AG09319 (cell line): ENCODE measurements around the gene RBSN.

Experiments
- DNase-seq: peaks from one replicate; pipeline ENCODE4 v3.0.0-alpha.2; 2010; ENCODE audit warnings: low read depth; ENCODE audit errors: extremely low read depth
- TF ChIP-seq, protein P1 (sequence below): IDR thresholded peaks from 2 replicates; pipeline ENCODE4 v1.5.1; 2011; ENCODE audit warnings: low read depth, mild to moderate bottlenecking, inconsistent platforms, low read length, moderate library complexity

RBSN gene

DNA sequence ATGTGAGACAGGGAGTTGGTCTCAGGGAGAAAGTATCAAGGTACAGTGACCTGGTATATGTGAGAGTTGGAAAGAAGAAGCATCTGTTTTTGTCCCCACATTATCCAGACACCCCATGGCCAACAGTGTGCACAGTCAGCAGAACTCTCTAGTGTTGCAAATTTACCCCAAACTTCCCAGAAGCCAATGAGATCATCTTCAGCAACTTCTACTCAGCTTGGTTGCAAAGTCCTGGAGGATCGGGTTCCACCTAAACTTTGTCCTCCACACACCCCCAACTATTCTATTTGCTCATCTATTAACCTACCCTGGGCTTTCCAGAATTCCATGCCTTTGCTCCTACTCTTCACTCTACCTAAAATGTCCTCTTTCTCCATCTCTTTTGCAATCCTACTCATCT is 15.7 kb downstream of the RBSN start:
- no peak for DNase-seq
- TF ChIP-seq, protein P1, sequence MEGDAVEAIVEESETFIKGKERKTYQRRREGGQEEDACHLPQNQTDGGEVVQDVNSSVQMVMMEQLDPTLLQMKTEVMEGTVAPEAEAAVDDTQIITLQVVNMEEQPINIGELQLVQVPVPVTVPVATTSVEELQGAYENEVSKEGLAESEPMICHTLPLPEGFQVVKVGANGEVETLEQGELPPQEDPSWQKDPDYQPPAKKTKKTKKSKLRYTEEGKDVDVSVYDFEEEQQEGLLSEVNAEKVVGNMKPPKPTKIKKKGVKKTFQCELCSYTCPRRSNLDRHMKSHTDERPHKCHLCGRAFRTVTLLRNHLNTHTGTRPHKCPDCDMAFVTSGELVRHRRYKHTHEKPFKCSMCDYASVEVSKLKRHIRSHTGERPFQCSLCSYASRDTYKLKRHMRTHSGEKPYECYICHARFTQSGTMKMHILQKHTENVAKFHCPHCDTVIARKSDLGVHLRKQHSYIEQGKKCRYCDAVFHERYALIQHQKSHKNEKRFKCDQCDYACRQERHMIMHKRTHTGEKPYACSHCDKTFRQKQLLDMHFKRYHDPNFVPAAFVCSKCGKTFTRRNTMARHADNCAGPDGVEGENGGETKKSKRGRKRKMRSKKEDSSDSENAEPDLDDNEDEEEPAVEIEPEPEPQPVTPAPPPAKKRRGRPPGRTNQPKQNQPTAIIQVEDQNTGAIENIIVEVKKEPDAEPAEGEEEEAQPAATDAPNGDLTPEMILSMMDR = no peak

DNA sequence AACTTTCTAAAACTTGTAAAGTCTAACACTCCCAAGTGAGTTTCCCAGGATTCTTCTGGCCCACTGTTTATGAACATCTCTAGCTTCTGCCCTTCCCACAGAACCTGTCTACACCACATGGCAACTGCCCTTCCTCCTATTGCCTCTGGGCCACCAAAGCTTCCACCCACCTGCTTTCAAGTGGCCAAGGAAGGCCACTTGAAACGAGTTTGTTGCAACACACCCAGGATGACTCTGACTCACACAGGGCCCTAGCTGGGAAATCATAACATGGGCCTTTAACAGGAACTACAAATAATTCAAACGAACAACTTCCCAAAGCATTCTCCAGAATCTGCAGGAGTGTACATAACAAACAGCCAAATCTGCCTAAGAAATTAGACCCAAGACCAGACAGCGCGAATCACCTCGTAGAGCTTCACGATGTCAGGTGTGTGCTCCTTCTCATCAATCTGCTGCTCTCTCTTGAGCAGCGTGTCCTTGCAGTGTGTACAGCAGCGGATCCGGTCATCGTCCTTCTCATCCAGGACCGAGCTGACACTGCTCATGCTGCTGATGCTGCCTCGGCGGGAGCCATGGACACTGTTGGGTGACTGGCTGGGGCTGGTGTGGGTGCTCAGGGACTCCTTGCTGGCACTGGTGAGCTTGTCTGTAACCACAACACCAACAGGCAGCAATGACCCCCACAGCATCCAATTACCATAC is 16.8 kb downstream of the RBSN start:
- DNase-seq = no peak

DNA sequence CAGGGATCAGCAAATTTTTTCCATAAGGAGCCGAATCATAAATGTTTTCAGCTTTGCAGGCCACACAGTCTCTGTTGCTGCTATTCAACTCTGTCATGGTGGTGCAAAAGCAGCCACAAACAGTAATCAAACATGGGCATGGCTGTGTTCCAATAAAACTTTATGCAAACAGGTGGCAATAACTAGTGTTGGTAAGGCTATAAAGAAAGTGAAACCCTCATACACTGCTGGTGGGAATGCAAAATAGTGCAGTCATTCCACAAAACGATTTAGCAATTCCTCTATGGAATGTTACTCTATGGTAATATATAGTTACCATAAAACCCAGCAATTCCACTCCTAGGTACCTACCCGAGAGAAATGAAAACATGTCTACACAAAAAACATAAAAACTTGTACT is 19.9 kb downstream of the RBSN start:
- no peak for DNase-seq
- TF ChIP-seq, protein P1 = no peak

More for the DNA sequence above, 16.8 kb downstream of the RBSN start:
- TF ChIP-seq, protein P1 = no peak

DNA sequence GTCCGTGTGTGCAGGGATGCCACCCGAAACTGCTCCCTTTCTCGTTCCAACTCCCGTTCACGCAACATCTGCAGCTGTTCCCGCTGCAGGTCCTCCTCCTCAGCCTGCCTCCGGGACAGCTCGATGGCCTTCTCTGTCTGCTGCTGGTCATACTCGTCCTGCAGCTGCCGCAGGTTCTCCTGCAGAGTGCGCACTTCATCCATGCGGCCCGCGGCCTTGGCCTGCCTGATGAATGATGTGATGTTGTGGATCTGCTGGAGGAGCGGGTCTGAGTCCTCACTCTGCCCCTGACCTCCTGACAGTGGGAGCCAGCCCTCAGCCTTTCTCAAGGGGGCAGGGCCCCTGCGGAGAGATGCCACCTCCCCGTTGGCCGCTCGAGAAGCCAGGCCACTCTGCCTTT is 24.4 kb downstream of the RBSN start:
- no peak for DNase-seq
- TF ChIP-seq, protein P1 = no peak

DNA sequence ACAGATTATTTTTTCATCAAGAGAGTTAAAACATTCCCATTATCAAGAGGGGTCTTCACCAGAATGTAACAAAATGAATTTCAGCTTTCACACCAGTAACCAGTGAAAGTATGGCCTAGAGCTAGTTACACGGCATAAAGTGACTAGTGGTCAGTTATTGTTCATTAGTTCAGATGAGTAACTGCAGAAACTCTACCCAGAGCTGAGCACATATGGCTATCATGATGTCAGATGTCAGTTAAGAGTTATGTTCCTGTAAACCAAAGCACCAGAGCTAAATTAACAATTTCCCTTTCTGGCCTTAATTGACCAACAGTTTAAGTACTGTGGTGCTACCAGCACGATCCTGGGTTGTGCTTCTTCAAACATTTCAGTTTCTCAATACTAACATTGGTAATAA is 27.2 kb downstream of the RBSN start:
- no peak for DNase-seq
- TF ChIP-seq, protein P1 = no peak

DNA sequence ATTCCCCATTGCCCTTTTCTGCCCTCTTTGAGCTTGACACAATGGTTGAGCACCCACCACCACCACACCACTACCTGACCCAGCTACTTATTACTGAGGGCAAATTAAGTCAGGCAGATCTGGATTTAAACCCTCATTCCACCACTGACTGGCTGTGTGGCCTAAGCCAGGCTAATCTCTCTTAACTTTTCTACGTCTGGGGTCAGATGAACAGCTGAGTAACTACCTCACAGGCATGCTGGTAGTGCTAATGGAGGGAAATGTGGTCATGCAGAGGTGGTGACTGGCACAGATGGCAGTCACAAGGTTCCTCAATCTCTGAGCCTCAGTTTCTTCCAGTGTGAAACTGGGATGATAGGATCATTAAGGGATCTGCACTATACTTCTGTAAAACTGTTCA is 29.5 kb downstream of the RBSN start:
- TF ChIP-seq, protein P1 = no peak
- no peak for DNase-seq

DNA sequence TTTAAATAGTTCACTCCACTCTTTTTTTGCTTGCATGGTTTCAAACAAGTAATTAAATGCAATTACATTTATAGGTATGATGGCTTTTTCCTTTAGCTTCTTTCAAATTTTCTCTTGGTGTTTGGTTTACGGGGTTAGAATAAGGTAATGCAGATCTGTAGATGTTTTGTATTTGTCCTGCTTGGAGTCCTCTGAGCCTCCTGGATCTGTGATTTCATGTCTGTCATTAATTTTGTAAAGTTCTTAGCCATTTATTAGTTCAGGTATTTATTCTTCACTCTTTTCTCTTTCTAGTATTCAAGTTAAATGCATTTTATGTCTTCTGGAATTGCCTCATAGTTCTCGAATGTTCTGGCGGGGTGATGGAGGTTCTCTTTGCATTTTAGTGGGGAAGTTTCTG is 32.5 kb downstream of the RBSN start:
- no peak for DNase-seq
- TF ChIP-seq, protein P1 = no peak
